Lower leg skin (tissue), 3 donors: ENCODE measurements around the gene ESRP2.

Experiments used
- CTCF ChIP-seq, 3 donors: fragments of 450-650 bp; IDR thresholded peaks; one replicate each; pipeline ENCODE4 v1.5.1; 2016; ENCODE audit warnings: antibody characterized with exemption in 3 of 3, mild to moderate bottlenecking in 3 of 3, moderate library complexity in 2 of 3
- POLR2A ChIP-seq, 2 donors: fragments of 450-650 bp; IDR thresholded peaks; one replicate each; pipeline ENCODE4 v1.6.1; 2016 to 2017; ENCODE audit warnings: antibody characterized with exemption in 2 of 2, mild to moderate bottlenecking in 1 of 2, moderate library complexity in 1 of 2

GRCh38 chr16:68279726-68280558, 44.0 kb upstream of the ESRP2 start:
- TF ChIP-seq POLR2A (IDR thresholded peaks at IDR 0.05) (no peak), CTCF (IDR thresholded peaks at IDR 0.05) (no peak)
